Measurements from ENCODE around the gene CAMTA1.

GRCh38 chr1:7227654-7228053 is 442.4 kb downstream of the CAMTA1 start:
- TF ChIP-seq, protein P1, sequence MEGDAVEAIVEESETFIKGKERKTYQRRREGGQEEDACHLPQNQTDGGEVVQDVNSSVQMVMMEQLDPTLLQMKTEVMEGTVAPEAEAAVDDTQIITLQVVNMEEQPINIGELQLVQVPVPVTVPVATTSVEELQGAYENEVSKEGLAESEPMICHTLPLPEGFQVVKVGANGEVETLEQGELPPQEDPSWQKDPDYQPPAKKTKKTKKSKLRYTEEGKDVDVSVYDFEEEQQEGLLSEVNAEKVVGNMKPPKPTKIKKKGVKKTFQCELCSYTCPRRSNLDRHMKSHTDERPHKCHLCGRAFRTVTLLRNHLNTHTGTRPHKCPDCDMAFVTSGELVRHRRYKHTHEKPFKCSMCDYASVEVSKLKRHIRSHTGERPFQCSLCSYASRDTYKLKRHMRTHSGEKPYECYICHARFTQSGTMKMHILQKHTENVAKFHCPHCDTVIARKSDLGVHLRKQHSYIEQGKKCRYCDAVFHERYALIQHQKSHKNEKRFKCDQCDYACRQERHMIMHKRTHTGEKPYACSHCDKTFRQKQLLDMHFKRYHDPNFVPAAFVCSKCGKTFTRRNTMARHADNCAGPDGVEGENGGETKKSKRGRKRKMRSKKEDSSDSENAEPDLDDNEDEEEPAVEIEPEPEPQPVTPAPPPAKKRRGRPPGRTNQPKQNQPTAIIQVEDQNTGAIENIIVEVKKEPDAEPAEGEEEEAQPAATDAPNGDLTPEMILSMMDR (IDR thresholded peaks at IDR 0.05) = no peak
- TF ChIP-seq POLR2A (IDR thresholded peaks at IDR 0.05) (no peak), POLR2AphosphoS5 (IDR thresholded peaks at IDR 0.05) (no peak)

Measured in upper lobe of left lung (tissue), 4 donors.